ENCODE results near the gene DOC2A. TPM values are rescaled to one million over a fixed set of nuclear protein-coding genes. Genes with fewer than 3 reads are reported as not detected.

The DOC2A gene
- total RNA-seq, 2 experiments from 2014 or later = 0.14 TPM

DNA sequence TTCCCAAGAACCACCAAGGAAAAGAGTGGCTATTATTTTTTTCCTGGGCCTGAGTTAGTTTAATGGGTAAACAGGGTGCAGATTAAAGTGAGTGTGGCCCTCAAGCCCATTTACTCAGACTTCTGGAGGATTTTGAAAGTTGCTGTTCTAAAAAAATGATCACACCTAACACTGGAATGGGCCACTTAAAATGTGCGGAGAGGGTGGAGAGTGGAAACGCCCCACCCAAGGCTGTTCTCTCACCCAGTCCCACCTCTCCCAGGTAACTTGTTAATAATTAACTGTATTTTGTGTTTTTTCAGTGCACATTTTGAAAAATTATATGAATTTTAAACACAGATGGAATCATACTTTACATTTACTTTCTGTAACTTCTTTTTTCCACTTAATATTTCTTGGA is 20.8 kb downstream of the DOC2A start:
- peaks cover 77% of the 10 kb centered on the region for H3K36me3 ChIP-seq (ENCODE audit: insufficient read depth, low read length)
- H3K27ac ChIP-seq (ENCODE audit: low read depth in 1 of 2, low read length in 2 of 2) = no peak overlapping the region
- intact Hi-C loops (cut with DNase I, micrococcal nuclease) = loop anchor here in 1 of 2 experiments (5.0 to 10.0 kb wide), 4 partner anchors 88 to 1165 kb away; partner anchors contain the start of genes ASPHD1, ATXN2L, FBXL19 and SRCAP
- TF ChIP-seq, protein P1, sequence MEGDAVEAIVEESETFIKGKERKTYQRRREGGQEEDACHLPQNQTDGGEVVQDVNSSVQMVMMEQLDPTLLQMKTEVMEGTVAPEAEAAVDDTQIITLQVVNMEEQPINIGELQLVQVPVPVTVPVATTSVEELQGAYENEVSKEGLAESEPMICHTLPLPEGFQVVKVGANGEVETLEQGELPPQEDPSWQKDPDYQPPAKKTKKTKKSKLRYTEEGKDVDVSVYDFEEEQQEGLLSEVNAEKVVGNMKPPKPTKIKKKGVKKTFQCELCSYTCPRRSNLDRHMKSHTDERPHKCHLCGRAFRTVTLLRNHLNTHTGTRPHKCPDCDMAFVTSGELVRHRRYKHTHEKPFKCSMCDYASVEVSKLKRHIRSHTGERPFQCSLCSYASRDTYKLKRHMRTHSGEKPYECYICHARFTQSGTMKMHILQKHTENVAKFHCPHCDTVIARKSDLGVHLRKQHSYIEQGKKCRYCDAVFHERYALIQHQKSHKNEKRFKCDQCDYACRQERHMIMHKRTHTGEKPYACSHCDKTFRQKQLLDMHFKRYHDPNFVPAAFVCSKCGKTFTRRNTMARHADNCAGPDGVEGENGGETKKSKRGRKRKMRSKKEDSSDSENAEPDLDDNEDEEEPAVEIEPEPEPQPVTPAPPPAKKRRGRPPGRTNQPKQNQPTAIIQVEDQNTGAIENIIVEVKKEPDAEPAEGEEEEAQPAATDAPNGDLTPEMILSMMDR (IDR thresholded peaks at IDR 0.05) = no peak
- no peaks in the 10 kb centered on the region for H3K27me3 ChIP-seq (ENCODE audit: control insufficient read depth in 1 of 2, insufficient read depth in 2 of 2, low read length in 2 of 2)
- no peak for ATAC-seq (ENCODE audit: poor library complexity)
- Mint-ChIP-seq H3K4me1 (ENCODE audit: low read depth) (peaks cover 11% of the 10 kb centered on the region), H3K36me3 (ENCODE audit: low read depth) (peaks cover 70% of the 10 kb centered on the region), H3K27me3 (no peaks in the 10 kb centered on the region), H3K27ac (no peak overlapping the region), H3K4me3 (no peak overlapping the region), H3K9me3 (no peaks in the 10 kb centered on the region)
- no peak overlapping the region for H3K4me3 ChIP-seq (ENCODE audit: low read length)
- POLR2A ChIA-PET = no interaction called here
- no peak for DNase-seq
- H3K9me3 ChIP-seq (ENCODE audit: control insufficient read depth in 1 of 2, insufficient read depth in 1 of 2, low read length in 2 of 2) = no peaks in the 10 kb centered on the region
- CTCF ChIA-PET = no interaction called here
- peaks cover 10% of the 10 kb centered on the region for H3K4me1 ChIP-seq (ENCODE audit: insufficient read depth, low read length)

DNA sequence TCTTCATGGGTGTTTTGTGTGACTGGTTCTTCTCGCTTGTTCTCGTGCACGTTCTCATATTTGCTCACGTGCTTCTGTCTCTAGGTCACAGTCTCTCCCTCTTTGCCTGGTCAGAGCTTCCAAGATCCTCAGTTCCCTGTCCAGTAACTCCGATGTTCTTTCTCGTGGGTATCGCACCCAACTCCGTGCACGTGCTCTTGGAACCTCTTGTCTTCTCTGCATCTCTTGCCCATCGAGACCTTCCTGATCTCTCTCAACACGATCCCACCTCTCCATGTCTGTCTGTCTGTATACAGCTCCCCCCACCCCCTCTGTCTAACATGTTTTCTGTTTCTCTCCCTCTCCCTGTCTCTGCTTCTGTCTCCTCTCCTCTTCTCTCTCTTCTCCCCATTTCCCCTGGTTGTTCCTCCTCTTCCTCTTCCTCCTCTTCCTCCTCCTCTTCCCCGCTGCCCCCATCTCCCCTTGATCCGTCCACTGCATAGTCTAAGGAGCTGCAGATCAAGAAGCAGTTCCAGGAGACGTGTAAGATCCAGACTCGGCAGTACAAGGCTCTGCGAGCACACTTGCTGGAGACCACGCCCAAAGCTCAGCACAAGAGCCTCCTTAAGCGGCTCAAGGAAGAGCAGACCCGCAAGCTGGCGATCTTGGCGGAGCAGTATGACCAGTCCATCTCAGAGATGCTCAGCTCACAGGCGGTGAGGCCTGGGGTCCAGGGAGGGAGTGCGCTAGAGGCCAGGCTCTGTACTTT is 21.5 kb downstream of the DOC2A start:
- H3K36me3 ChIP-seq (ENCODE audit: insufficient read depth, low read length) = peaks cover 84% of the 10 kb centered on the region
- DNase-seq (no peak), ATAC-seq (ENCODE audit: poor library complexity) (no peak)
- Mint-ChIP-seq H3K27me3 (no peaks in the 10 kb centered on the region), H3K4me1 (ENCODE audit: low read depth) (peaks cover 3% of the 10 kb centered on the region), H3K9me3 (no peaks in the 10 kb centered on the region), H3K27ac (no peak overlapping the region), H3K4me3 (no peak overlapping the region), H3K36me3 (ENCODE audit: low read depth) (peaks cover 73% of the 10 kb centered on the region)
- no peaks in the 10 kb centered on the region for H3K27me3 ChIP-seq (ENCODE audit: control insufficient read depth in 1 of 2, insufficient read depth in 2 of 2, low read length in 2 of 2)
- ChIA-PET CTCF (no interaction called here), POLR2A (interaction anchor here (0.9 kb wide), 1 partner anchor 16 kb away, joined by 4 read pairs; the partner anchor contains the start of gene TAOK2)
- intact Hi-C loops (cut with DNase I, micrococcal nuclease) = no loop called here
- H3K27ac ChIP-seq (ENCODE audit: low read depth in 1 of 2, low read length in 2 of 2) = no peak overlapping the region
- H3K4me1 ChIP-seq (ENCODE audit: insufficient read depth, low read length) = peaks cover 3% of the 10 kb centered on the region
- H3K4me3 ChIP-seq (ENCODE audit: low read length) = no peak overlapping the region
- TF ChIP-seq, protein P1 (IDR thresholded peaks at IDR 0.05) = no peak
- H3K9me3 ChIP-seq (ENCODE audit: control insufficient read depth in 1 of 2, insufficient read depth in 1 of 2, low read length in 2 of 2) = no peaks in the 10 kb centered on the region

DNA sequence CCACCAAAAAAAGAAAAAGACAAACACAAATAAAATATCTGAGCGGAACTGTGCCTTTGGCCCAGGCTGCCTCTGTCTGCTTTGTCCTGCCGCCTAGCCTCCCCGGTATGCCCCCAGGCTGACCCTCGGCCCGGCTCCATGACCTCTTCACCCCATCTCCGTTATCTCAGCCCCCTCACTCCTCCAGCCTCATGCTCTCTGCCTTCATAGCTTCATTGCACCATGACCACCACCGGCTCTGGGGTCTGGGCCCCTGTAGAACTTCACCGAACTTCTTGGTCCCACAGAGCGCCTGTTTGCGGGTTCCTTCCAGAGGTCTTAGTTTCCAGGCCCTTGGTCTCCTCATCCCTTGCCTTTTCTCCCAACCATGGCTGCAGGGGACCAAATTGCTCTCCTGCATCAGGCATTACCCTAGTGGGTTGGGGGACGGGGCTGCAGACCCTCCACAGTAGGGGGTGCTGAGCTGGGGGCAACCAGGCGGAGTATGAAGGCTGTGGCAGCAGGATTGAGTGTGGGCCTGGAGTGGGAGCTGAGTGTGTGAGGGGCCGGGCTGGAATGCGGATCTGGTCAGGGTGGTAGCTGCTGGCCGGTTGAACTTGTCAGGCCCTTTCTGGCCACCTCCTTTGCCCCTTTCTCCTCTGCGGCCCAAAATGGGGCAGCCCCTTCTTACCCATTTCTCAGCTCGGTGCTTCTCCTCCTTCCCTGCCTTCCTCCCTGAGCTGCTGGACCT is 22.3 kb downstream of the DOC2A start:
- POLR2A ChIA-PET = interaction anchor here (0.9 kb wide), 1 partner anchor 15 kb away, joined by 4 read pairs; the partner anchor contains the start of gene TAOK2
- CTCF ChIA-PET = no interaction called here
- Mint-ChIP-seq H3K4me1 (ENCODE audit: low read depth) (no peaks in the 10 kb centered on the region), H3K36me3 (ENCODE audit: low read depth) (peaks cover 73% of the 10 kb centered on the region), H3K27ac (peak overlapping the region; percentile 17), H3K4me3 (no peak overlapping the region), H3K27me3 (no peaks in the 10 kb centered on the region), H3K9me3 (no peaks in the 10 kb centered on the region)
- no peak for ATAC-seq (ENCODE audit: poor library complexity)
- no peak overlapping the region for H3K4me3 ChIP-seq (ENCODE audit: low read length)
- TF ChIP-seq, protein P1 (IDR thresholded peaks at IDR 0.05) = no peak
- intact Hi-C loops (cut with DNase I, micrococcal nuclease) = no loop called here
- no peaks in the 10 kb centered on the region for H3K4me1 ChIP-seq (ENCODE audit: insufficient read depth, low read length)
- H3K27me3 ChIP-seq (ENCODE audit: control insufficient read depth in 1 of 2, insufficient read depth in 2 of 2, low read length in 2 of 2) = no peaks in the 10 kb centered on the region
- H3K9me3 ChIP-seq (ENCODE audit: control insufficient read depth in 1 of 2, insufficient read depth in 1 of 2, low read length in 2 of 2) = no peaks in the 10 kb centered on the region
- peaks cover 87% of the 10 kb centered on the region for H3K36me3 ChIP-seq (ENCODE audit: insufficient read depth, low read length)
- H3K27ac ChIP-seq (ENCODE audit: low read depth in 1 of 2, low read length in 2 of 2) = no peak overlapping the region
- no peak for DNase-seq

Data from CD4-positive, alpha-beta T cell (primary cell).